ENCODE results near the gene SPSB3.

The SPSB3 gene

DNA sequence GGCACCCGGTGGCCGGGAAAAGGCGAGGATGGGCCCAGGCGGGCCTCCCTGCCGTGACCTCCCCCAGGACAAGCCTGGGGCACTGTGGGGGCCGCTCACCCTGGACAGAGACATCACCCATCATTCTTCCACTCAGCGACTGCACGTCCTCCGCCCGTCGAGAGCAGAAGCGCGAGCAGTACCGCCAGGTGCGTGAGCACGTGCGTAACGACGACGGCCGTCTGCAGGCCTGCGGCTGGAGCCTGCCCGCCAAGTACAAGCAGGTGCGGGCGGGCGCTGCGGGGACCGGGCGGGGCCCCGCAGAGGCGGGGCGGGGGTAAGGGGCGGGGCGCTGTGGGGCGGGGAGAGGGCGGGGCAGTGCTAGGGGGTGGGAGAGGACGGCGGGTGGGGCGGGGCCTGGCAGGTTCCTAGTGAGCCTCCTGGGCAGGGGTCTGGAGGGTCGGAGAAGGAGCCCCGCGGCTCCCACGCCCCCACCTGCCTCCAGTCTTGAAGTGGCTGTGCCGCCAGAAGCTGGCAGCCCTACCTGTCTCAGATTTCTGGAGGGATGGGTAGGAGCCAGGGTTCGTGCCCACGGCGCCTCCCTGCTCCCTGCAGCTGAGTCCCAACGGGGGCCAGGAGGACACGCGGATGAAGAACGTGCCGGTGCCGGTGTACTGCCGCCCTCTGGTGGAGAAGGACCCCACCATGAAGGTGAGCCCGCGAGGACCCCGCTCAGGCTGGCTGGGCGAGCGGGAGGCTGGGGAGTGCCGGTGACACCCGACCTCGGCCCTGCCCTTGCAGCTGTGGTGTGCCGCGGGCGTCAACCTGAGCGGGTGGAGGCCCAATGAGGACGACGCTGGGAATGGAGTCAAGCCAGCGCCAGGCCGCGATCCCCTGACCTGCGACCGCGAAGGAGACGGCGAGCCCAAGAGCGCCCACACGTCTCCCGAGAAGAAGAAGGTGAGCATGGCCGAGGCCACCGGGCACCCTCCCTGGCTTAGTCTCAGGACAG lies 18.6 kb downstream of the SPSB3 start:
- DNase-seq (ENCODE audit: low read depth in 3 of 3) = no peak

DNA sequence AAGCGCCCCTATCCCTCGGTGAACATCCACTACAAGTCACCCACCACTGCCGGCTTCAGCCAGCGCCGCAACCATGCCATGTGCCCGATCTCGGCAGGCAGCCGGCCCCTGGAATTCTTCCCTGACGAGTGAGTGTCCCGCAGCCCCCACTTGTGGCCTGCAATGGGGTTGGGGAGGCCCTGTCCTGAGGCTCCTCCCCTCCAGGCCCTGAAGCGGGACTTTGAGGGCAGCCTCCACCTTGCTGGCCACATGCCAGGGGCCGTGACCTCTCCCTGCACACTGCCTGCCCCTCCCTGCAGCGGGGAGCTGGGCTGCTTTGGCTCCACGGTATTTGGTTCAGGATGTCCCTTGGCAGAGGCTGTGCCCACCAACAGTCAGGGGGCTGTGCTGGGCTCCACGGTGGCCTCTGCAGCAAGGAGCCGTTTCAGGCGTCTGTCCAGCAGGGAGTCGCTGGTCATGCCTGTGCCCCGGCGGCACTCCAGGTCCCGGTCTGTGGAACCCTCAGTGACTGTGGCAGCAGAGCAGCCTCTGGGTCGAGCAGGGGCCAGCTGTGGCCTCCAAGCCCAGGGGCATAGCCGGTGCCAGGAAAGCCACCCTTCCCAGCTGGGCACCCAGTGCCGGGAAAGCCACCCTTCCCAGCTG lies 19.4 kb downstream of the SPSB3 start:
- no peak for DNase-seq (ENCODE audit: low read depth in 3 of 3)

DNA sequence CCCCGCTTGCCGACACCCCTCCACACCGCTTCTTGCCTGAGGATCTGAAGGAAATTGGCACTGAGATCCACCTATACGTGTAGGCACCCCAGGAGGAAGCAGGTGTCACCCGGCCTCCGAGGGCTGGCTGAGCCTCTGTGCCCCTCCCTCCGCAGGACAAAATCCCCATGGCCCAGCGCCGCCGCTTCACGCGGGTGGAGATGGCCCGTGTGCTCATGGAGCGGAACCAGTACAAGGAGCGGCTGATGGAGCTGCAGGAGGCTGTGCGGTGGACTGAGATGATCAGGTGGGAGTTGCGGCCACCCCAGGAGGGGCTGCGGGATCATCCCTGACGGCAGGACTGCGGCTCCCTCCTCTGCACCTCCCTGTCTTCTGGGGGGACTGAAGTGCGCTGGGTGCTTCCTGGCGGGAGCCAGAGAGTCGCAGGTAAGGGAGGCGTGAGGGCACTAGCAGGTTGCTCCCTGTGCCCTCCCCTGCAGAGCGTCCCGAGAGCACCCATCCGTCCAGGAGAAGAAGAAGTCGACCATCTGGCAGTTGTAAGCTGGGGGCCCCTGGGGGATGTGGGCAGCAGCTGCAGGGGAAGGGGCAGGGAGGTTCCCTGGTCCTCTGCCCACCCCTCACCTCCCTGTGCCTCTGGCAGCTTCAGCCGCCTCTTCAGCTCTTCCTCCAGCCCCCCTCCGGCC lies 20.0 kb downstream of the SPSB3 start:
- no peak for DNase-seq (ENCODE audit: low read depth in 3 of 3)

DNA sequence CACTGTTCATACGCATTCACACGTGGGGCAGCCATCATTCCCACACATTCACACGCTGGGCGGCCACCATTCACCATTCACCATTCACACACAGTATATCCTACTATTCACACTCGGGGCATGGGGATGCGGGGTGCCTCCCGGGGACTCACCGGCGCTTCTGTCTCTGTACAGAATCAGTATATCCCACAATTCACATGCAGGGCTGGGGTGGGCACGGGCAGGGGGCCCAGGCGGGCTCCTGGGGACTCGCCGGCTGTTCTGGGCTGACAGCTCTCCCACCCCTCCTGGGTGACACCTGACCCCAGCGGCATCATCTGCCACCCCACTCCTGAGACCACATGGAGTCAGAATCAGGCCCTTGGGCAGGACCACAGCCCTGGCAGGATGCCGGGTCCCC lies 20.6 kb downstream of the SPSB3 start:
- no peak for DNase-seq (ENCODE audit: low read depth in 3 of 3)

DNA sequence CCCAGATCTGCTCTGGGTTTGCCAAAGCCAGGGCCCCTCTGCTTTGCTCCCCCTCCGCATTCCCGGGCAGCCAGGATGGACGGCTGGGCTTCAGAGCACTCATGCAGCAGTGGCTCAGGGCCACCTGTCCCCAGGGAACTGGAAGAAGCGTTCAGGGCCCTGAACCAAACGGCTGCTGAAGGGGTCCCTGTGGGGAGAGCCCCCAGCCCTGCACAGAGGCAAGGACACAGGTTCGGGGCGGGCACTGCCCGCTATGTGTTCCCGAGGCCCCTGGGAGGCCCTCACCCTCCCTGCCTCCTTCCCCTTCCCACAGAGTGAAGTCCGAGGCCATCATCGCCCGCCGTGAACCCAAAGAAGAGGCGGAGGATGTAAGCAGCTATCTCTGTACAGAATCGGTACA lies 21.5 kb downstream of the SPSB3 start:
- no peak for DNase-seq (ENCODE audit: low read depth in 3 of 3)

DNA sequence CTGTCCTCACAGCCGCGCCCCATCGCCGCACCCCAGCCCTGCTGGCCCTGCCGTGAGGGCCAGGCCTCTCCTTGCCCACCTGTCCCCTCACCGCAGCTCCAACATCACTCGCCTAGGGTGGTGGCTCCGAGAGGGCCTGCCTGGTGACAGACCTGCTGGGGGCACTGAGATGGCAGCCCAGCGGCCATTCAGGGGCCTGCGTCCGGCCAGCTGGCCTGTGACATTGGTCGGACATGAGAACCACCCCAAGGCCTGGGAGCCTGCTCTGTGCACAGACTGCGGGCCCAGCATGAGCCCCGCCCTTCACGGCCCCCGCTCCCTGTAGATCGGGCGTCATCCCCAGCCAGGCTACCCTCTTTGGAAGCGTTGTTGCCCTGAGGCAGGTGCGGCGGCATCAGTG lies 22.9 kb downstream of the SPSB3 start:
- DNase-seq (ENCODE audit: low read depth in 3 of 3) = no peak

DNA sequence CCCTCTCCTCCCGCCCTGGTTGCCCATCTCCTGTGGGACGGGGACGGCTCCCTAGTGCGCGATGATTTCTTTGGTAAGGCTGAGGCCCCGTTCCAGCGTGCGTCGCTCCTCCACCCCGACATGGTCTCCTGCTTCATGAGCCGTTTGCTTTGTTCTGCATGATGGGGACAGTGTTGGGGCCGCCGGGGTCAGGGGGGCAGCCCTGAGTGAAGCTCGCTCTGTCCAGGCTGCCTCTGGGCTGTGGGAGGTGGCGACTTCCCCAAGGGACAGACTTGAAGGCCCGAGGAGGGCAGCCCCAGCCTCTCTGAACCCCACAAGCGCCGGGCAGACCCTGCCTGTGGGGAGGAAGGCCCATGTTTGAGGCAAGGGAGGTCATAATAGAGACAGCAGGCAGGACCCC lies 23.4 kb downstream of the SPSB3 start:
- no peak for DNase-seq (ENCODE audit: low read depth in 3 of 3)

DNA sequence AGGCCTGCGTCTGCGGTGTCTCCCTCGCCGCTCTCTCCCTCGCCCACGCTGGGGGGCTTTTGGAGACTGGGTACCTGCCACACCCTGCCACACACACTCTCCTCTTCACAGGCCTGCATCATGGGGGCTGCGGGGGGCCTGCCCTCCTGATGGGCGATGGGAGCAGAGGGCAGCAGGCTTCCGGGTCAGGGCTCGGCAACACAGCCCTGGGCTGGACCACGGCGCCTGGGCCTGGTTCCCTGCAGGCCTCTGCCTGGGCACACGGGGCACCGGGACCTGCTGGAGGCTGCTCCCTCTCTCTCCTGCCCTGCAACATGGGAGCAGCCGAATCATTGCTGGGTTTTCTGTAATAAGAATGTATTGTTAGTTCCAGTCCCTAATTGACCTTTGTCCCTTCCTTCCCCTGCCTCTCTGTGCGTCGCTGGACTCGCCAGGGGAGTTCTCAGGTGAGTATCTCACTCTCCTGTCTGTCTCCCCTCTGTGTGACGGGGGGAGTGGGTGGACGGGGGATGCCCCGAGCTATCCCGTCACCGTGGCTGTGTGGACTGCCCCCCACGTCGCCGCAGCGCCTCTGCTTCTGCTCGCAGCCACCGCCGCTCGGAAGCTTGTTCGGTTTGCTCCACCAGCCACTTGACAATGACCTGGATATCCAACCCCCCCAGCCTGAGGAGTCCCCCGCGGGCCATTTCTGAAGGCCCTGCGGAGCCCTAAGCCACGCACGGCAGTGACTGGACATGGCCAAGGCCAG lies 24.5 kb downstream of the SPSB3 start:
- no peak for DNase-seq (ENCODE audit: low read depth in 3 of 3)

DNA sequence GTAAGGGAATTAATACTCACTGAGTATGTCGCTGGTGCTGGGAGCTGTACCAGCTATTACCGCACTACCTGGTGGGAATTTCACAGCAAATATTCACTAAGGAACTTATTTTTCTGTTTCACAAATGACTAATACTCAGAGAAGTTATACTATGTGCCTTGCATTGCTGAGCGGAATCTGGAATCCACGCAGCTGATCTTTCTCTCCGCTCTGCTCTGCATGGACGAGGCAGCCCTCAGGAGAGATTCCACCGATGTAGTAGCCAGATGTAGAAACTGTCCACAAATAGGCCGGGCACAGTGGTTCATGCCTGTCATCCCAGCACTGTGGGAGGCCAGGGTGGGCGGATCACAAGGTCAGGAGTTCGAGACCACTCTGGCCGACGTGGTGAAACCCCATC lies 28.2 kb downstream of the SPSB3 start:
- no peak for DNase-seq (ENCODE audit: low read depth in 3 of 3)

DNA sequence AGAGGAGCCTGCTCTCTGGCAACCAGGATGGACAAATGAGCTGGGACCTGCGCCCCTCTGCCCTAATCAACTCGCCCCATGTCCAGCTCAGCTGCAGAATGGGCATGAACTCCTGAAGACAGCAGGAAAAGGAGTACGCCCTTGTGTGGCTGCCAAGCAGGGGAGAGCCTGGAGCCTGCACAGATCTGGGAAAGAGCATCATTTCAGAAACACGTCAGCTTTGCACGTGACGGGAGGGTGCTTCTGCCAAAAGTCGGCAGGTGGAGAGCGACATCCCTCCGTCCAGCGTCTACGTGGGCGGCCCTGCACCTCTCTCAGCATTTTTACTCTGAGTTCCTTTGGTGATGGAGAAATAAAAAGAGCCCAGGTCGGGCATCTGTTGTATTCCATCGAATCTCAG lies 29.5 kb downstream of the SPSB3 start:
- DNase-seq (ENCODE audit: low read depth in 3 of 3) = no peak

DNA sequence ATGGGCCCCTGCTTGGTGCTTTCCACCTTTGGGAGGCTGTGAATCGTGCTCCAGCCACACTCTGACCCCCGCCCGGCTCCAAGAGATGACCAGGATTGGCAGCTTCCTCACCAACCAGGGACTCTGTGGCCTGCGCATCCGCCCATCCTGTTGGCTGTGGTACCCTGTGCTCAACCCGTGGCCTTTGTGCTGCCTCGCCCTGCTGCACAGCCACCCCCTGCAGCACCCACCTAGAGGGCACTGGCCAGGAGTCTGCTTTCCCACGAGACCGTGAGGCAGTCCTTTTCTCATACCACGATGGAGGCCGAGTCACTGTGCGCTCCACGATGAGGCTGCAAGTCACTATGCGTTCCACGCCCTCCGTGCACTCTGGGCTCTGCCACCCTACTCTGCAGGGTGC lies 30.4 kb downstream of the SPSB3 start:
- no peak for DNase-seq (ENCODE audit: low read depth in 3 of 3)

DNA sequence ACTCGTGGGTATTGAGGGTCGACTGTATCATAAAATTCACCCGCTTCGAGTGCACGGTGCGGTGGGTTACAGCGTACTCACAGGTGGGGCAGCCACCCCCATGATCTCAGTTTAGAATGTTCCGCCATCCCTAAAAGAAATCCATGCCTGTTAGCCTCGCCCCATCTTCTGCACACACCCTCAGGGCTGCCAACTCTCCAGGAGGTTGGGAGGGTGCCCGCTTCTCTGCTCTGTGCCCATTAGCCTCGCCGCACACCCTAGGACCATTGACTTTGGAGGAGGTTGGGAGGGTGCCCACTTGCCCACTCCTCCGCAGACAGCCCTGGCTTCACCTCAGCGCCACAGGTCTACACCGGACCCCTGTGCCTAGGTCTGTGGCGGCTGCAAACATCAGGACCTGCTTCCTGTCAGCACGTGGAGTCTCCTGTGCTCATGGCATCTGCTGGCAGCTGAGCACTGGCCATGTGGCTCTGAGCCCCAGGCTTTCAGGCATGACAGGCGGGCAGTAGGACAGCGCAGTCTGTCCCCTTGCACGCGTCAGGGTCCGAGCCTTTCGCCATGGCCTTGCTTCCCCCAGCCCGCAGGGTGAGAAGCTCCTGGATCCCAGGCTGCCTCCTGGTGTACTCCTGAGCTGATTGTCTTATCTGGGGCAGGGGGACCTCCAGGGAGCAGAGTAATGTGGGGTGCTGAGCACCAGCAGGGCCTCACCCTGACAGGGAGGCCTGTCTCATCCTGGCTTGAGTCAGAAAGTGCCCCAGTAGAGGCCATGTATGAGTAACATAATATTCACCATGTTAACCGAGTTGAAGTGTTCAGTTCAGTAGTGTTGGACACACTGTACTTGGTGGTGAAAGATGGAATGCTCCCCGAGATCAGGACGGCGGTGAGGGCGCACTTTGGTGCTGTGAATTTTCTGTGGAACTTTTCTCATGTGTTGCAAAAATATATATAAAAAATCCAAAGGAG lies 32.9 kb downstream of the SPSB3 start:
- DNase-seq (ENCODE audit: low read depth in 3 of 3) = no peak

DNA sequence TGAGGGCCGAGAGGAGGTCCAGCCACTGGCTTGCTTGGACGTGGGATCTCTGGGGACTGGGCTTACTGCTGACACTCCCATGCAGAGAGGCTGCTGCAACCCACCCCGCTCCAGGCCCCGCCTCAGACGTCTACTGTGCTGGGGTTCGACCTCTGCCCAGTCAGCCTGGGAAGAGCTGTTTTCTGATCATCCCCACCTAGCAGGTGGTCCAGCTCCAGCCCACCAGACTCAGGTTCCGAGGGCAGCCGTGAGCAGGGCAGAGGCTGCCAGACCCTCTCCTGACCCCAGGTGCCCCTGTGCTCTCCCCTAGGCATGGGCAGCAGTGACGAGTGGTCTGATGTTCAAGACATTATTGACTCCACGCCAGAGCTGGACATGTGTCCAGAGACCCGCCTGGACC lies 34.4 kb downstream of the SPSB3 start:
- no peak for DNase-seq (ENCODE audit: low read depth in 3 of 3)

DNA sequence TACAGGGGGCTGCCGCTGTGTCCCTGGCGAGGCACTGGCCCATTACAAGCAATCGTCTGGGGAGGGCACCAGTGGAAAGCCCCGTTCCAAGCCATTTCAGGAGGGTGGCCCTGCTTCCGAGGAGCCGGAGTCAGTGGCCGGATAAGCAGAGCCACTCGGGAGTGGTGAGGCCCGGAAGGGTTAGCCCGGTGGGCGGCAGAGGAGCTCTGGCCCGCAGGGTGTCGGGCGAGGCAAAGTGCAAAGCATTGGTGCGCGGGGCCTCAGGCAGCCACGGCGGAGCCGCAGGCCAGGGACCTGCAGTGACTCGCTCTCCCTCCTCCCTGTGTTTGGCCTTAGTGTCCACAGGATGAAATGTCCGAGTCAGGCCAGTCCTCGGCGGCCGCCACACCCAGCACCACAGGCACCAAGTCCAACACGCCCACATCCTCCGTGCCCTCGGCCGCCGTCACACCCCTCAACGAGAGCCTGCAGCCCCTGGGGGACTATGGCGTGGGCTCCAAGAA lies 35.6 kb downstream of the SPSB3 start:
- DNase-seq (ENCODE audit: low read depth in 3 of 3) = no peak

DNA sequence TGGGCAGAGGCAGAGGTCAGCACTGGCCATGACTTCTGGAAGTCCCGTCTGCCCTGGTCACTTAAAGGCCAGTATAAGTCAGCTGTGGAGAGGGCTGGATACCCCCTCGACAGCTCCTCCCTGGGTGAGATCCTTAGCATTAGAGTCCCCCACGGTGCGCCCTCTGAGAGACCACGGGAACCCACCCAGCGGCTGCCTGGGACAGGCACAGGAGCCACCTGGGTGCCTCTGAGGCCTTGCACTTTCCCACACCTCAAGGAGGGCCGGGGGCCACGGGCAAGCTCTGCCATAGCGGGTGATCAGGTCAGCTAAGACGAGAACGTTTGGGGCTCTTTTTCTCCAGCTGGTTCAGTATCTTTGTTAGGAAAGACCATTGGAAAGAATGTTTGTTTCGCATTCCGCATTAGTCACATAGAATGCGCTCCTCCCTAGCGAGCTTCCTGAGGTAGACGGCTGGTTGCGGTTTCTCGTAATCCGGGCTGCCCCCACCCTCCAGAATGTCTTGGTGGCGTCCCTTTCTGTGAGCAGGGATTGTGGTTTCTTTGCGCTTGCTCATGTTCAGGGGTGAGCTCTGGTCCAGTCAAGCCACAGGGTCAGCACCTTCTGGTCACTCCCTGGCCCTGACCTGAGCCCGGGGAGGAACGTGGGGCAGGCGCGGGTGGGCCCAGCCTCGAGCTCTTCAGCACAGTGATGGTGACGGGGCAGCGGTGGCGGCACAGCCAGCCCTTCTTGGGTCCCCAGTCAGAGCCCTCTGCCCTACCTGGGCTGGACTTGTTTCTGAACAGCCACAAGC lies 36.3 kb downstream of the SPSB3 start:
- DNase-seq (ENCODE audit: low read depth in 3 of 3) = no peak

DNA sequence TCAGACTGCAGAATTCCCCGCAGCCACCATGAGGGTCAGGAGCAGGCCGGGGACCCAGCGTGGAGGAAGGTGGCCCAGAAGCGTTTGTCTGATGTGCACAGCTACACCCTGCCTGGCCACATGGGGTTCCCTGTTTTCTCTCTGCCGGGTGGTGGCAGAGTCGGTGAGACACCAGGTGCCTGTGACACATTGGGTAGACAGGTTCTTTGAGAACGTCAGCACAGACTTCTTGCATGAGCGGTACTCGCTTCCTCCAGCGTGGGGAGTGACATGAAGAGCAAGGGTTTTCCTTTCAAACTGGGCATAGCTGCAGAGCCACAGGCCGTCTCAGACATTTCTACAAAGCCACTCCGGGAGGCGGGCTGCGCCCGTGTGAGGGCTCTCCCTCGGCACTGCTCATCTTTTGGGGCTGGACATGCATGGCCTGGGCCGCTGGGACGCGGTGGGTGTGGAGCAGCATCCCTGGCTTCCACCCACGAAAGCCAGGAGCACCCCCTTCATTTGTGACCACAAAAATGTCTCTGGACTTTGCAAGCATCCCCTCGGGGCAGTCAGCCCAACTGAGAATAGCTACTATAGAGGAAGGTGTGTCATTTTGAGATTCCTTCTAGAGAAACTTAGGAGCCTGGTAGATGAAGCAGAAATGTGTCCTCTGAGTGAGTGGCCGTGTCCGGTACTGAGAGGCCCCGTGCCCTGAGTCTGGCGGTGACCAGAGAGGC lies 37.0 kb downstream of the SPSB3 start:
- no peak for DNase-seq (ENCODE audit: low read depth in 3 of 3)

DNA sequence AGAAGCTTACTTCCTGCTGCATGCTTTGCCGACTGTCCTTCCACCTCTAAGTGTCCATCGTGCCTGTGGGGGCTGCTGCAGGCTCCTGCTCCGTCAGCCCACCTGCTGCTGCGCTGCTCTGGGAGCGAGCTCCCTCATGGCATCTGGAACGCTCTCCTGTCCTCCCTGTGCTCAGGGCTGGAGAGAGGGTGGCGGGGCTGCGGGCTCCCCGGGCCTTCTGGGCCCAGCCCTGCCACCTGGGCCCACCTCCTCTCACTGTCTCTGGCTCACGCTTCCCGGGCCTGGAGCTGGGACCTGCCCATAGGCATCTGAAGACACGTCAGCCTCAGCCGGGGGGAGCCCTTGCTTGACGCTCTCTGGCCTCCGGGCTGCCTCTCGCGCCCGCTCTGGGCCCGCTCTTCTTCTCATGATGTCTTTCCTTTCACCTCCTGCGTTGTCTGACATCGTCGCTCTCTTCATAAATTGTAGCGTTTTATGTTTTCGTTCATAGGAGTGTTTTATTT lies 38.0 kb downstream of the SPSB3 start:
- DNase-seq (ENCODE audit: low read depth in 3 of 3) = no peak

DNA sequence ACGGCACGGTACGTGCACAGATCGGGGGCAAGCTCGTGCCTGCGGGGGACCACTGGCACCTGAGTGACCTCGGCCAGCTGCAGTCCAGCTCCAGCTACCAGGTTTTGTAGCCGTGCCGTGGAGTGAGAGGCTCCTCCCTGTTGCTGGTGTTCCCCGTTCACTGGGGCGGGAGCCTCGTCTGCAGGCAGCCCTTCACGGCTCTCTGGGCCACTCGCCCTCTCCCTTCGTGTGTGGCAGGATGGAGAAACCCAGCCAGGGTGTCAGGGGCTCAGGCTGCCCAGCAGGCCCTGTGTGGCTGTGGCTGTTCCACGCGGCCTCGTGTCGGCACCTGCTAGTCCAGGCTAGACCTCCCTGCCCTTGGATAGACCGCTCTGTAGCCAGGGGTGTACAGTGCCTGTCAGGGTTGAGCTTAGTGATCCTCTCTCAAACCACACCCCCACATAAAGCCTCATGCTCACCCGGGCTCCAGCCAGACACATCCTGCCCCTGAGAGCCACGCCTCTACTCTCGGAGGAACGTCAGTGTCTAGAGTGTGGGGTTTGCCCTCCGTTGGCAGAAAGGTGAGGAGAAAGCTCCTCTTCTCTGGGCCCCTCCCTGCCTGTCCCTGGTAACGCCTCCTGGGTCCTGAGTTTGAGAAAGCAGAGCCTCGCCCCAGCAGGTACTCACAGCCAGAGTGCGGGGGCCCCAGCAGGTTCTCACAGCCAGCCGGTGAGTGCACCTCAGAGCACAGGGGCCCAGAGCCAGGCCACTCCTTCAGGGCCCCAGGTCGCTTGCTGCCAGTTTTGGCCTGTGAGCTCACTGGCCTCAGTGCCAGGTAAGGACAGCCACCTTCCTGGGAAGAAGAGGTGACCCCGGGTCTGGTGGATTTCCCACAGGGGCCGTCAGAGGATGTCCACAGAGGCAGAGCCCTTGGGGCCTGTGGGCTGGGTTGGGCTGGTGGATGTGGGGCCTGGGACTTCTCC lies 38.7 kb downstream of the SPSB3 start:
- DNase-seq (ENCODE audit: low read depth in 3 of 3) = no peak

All from stimulated activated CD4-positive, alpha-beta T cell treated with anti-CD3 and anti-CD28 coated beads, TNF-alpha, amount 100 ng/mL, for 4 hours (primary cell).